Liver (tissue), 9 donors: ENCODE measurements around the gene FGL2. TPM values are rescaled to one million over a fixed set of nuclear protein-coding genes. Genes with fewer than 3 reads are reported as not detected.

Source experiments
- DNase-seq: peaks from one replicate; pipeline ENCODE4 v3.0.0-alpha.2; 2017; ENCODE audit warnings: low spot score
- H3K27ac ChIP-seq, 2 donors: one replicate each; pipeline ENCODE4 v1.7.0; 2013; ENCODE audit warnings: inconsistent platforms in 2 of 2, low read length in 2 of 2, control low read depth in 1 of 2, low read depth in 1 of 2, mild to moderate bottlenecking in 1 of 2
- H3K27me3 ChIP-seq, 4 donors: one replicate each; pipeline versions ENCODE4 v1.6.1 to v1.7.0; 2013; ENCODE audit warnings: low read length in 3 of 4, inconsistent platforms in 1 of 4, mild to moderate bottlenecking in 1 of 4, moderate library complexity in 1 of 4; ENCODE audit not compliant: control insufficient read depth in 4 of 4, insufficient read depth in 4 of 4
- H3K36me3 ChIP-seq, 4 donors: one replicate each; pipeline versions ENCODE4 v1.6.1 to v1.7.0; 2013; ENCODE audit warnings: low read length in 3 of 4, mild to moderate bottlenecking in 3 of 4, low read depth in 1 of 4, moderate library complexity in 1 of 4; ENCODE audit not compliant: control insufficient read depth in 4 of 4, insufficient read depth in 3 of 4
- H3K4me1 ChIP-seq, 4 donors: one replicate each; pipeline versions ENCODE4 v1.6.1 to v1.7.0; 2013; ENCODE audit warnings: low read length in 3 of 4, mild to moderate bottlenecking in 3 of 4, moderate library complexity in 1 of 4; ENCODE audit not compliant: control insufficient read depth in 4 of 4, insufficient read depth in 4 of 4
- H3K4me3 ChIP-seq, 3 donors: one replicate each; pipeline versions ENCODE4 v1.6.1 to v1.7.0; 2013; ENCODE audit warnings: low read length in 3 of 3, control low read depth in 1 of 3, low read depth in 1 of 3, mild to moderate bottlenecking in 1 of 3
- H3K9ac ChIP-seq, 2 donors: one replicate each; pipeline ENCODE4 v1.7.0; 2013; ENCODE audit warnings: low read length in 2 of 2, mild to moderate bottlenecking in 2 of 2, moderate library complexity in 2 of 2, control low read depth in 1 of 2, low read depth in 1 of 2
- H3K9me3 ChIP-seq, 4 donors: one replicate each; pipeline versions ENCODE4 v1.6.1 to v1.7.0; 2013; ENCODE audit warnings: low read length in 3 of 4; ENCODE audit not compliant: control insufficient read depth in 4 of 4
- ATF3 ChIP-seq: IDR thresholded peaks from 2 replicates; pipeline ENCODE4 v1.6.1; 2016; ENCODE audit warnings: antibody characterized with exemption
- EGR1 ChIP-seq, 2 donors: IDR thresholded peaks; 2 replicates each; pipeline ENCODE4 v1.6.1; 2016 to 2018; ENCODE audit warnings: antibody characterized with exemption in 2 of 2, low read depth in 2 of 2
- FOXA2 ChIP-seq: IDR thresholded peaks from 2 replicates; pipeline ENCODE4 v1.6.1; 2016; ENCODE audit warnings: antibody characterized with exemption
- HNF4A ChIP-seq, 2 donors: conservative IDR thresholded peaks; 2 replicates each; pipeline ENCODE4 v1.6.1; 2016; ENCODE audit warnings: antibody characterized with exemption in 2 of 2, mild to moderate bottlenecking in 2 of 2
- HNF4G ChIP-seq: IDR thresholded peaks from 2 replicates; pipeline ENCODE4 v1.6.1; 2016; ENCODE audit warnings: antibody characterized with exemption
- JUND ChIP-seq, 2 donors: IDR thresholded peaks; 2 replicates each; pipeline ENCODE4 v1.6.1; 2016; ENCODE audit warnings: antibody characterized with exemption in 2 of 2
- NR2F2 ChIP-seq: IDR thresholded peaks from 2 replicates; pipeline ENCODE4 v1.6.1; 2016; ENCODE audit warnings: antibody characterized with exemption
- RAD21 ChIP-seq, 2 donors: IDR thresholded peaks; 2 replicates each; pipeline ENCODE4 v1.6.1; 2016; ENCODE audit warnings: antibody characterized with exemption in 2 of 2, mild to moderate bottlenecking in 2 of 2
- RXRA ChIP-seq, 2 donors: IDR thresholded peaks; 2 replicates each; pipeline ENCODE4 v1.6.1; 2017 to 2018; ENCODE audit warnings: antibody characterized with exemption in 2 of 2, mild to moderate bottlenecking in 1 of 2
- SP1 ChIP-seq: IDR thresholded peaks from 2 replicates; pipeline ENCODE4 v1.6.1; 2018; ENCODE audit warnings: antibody characterized with exemption, mild to moderate bottlenecking
- TAF1 ChIP-seq: conservative IDR thresholded peaks from 2 replicates; pipeline ENCODE4 v1.6.1; 2016; ENCODE audit warnings: antibody characterized with exemption, mild to moderate bottlenecking
- YY1 ChIP-seq: IDR thresholded peaks from 2 replicates; pipeline ENCODE4 v1.6.1; 2016; ENCODE audit warnings: antibody characterized with exemption, mild to moderate bottlenecking
- ZBTB33 ChIP-seq: IDR thresholded peaks from 2 replicates; pipeline ENCODE4 v1.6.1; 2016; ENCODE audit warnings: antibody characterized with exemption
- WGBS: extraction: QIAGEN DNeasy Blood & Tissue Kit; methylation state at CpG from one replicate; pipeline ENCODE4 v1.1.7; 2013; 5-methylcytosine and 5-hydroxymethylcytosine counted together
- polyA plus RNA-seq, 2 donors: library from polyadenylated mRNA; stranded (reverse) in 1 of 2; unstranded in 1 of 2; fragments of 200-250 nt in 1 of 2; fragments of >200 nt in 1 of 2; fragmentation: Nextera tagmentation in 1 of 2; extraction: Ambion mirVana in 1 of 2; gene quantifications; one replicate each; pipeline versions ENCODE4 v1.2.1 to v1.2.3, GENCODE V29; 2013 to 2015
- total RNA-seq, 2 donors: library from RNA; depleted of rRNA; stranded (reverse); fragments of >200 nt; gene quantifications; one replicate each; pipeline ENCODE4 v1.2.3, GENCODE V29; 2014
- TF ChIP-seq, protein P1 (sequence below): fragments of 150-350 bp; IDR thresholded peaks from 2 replicates; pipeline ENCODE4 v1.5.1; 2017; ENCODE audit warnings: improper control_type of control experiment, low read depth, low read length; ENCODE audit not compliant: missing input control
- TF ChIP-seq, protein P2 (sequence below): IDR thresholded peaks from 2 replicates; pipeline ENCODE4 v1.6.1; 2016; ENCODE audit warnings: antibody characterized with exemption
- donor health status: healthy.
- donor health status: healthy.
- donor health status: healthy.
- donor health status: healthy.
- donor health status: healthy.

The FGL2 gene
- total and polyA plus RNA-seq, 4 donors, result 2.7 to 21.7 (median 13.6) TPM

- WGBS, result 75% methylated on average over 2 of the region's 2 CpGs
- no peak for DNase-seq
- H3K4me3 ChIP-seq, result no peak overlapping the region
These were observed 42.9 kb upstream of the FGL2 start for GRCh38 chr7:77242554-77242953.

GRCh38 chr7:77242068-77242467 lies 42.4 kb upstream of the FGL2 start:
- no peaks in the 10 kb centered on the region for H3K36me3 ChIP-seq
- no peak overlapping the region for H3K4me3 ChIP-seq
- no peaks in the 10 kb centered on the region for H3K27me3 ChIP-seq
- no peak for DNase-seq
- WGBS, result 94% methylated on average over 2 of the region's 2 CpGs
- H3K9ac ChIP-seq, result no peak overlapping the region
- H3K27ac ChIP-seq, result no peak overlapping the region
- peaks cover 0 to 16% (median 2%) of the 10 kb centered on the region in 4 donors for H3K4me1 ChIP-seq
- no peaks in the 10 kb centered on the region for H3K9me3 ChIP-seq
- no peak for TF ChIP-seq HNF4A (conservative IDR thresholded peaks at IDR 0.05)
- TF ChIP-seq JUND (IDR thresholded peaks at IDR 0.05), result no peak
- TF ChIP-seq EGR1 (IDR thresholded peaks at IDR 0.05; ENCODE audit: low read depth in 2 of 2), result no peak
- no peak for TF ChIP-seq ZBTB33
- TF ChIP-seq, protein P1, sequence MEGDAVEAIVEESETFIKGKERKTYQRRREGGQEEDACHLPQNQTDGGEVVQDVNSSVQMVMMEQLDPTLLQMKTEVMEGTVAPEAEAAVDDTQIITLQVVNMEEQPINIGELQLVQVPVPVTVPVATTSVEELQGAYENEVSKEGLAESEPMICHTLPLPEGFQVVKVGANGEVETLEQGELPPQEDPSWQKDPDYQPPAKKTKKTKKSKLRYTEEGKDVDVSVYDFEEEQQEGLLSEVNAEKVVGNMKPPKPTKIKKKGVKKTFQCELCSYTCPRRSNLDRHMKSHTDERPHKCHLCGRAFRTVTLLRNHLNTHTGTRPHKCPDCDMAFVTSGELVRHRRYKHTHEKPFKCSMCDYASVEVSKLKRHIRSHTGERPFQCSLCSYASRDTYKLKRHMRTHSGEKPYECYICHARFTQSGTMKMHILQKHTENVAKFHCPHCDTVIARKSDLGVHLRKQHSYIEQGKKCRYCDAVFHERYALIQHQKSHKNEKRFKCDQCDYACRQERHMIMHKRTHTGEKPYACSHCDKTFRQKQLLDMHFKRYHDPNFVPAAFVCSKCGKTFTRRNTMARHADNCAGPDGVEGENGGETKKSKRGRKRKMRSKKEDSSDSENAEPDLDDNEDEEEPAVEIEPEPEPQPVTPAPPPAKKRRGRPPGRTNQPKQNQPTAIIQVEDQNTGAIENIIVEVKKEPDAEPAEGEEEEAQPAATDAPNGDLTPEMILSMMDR, result no peak
- TF ChIP-seq RAD21 (IDR thresholded peaks at IDR 0.05), result no peak
- TF ChIP-seq SP1, result no peak
- TF ChIP-seq, protein P2, sequence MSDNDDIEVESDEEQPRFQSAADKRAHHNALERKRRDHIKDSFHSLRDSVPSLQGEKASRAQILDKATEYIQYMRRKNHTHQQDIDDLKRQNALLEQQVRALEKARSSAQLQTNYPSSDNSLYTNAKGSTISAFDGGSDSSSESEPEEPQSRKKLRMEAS, result no peak
- TF ChIP-seq HNF4G, result no peak
- TF ChIP-seq FOXA2, result no peak
- TF ChIP-seq RXRA (IDR thresholded peaks at IDR 0.05), result no peak
- no peak for TF ChIP-seq YY1
- no peak for TF ChIP-seq TAF1

More at GRCh38 chr7:77242554-77242953, 42.9 kb upstream of the FGL2 start:
- Histone ChIP-seq H3K36me3 (no peaks in the 10 kb centered on the region), H3K27me3 (no peaks in the 10 kb centered on the region), H3K9me3 (no peaks in the 10 kb centered on the region), H3K4me1 (peaks cover 0 to 16% (median 2%) of the 10 kb centered on the region in 4 donors), H3K9ac (no peak overlapping the region), H3K27ac (no peak overlapping the region)
- no peak for TF ChIP-seq RAD21 (IDR thresholded peaks at IDR 0.05)
- TF ChIP-seq, protein P1, result no peak
- TF ChIP-seq ATF3, result no peak
- TF ChIP-seq, protein P2, result no peak
- TF ChIP-seq NR2F2, result no peak
- no peak for TF ChIP-seq EGR1 (IDR thresholded peaks at IDR 0.05; ENCODE audit: low read depth in 2 of 2)
- TF ChIP-seq ZBTB33, result no peak
- TF ChIP-seq SP1, result no peak
